Measurements from ENCODE around the gene C17orf50.

C17orf50 gene

GRCh38 chr17:35778641-35779196 is 18.0 kb downstream of the C17orf50 start:
- Histone ChIP-seq H3K9me3 (ENCODE audit: control insufficient read depth, low read length) (no peaks in the 10 kb centered on the region), H3K4me1 (ENCODE audit: control insufficient read depth, insufficient read depth, low read length, poor library complexity, severe bottlenecking) (no peaks in the 10 kb centered on the region), H3K36me3 (ENCODE audit: control insufficient read depth, insufficient read depth, low read length) (no peaks in the 10 kb centered on the region), H3K27me3 (replicated peaks; ENCODE audit: control insufficient read depth, insufficient read depth, low read length, poor library complexity, severe bottlenecking) (no peaks in the 10 kb centered on the region), H3K27ac (ENCODE audit: insufficient read depth, low read length, poor library complexity, severe bottlenecking) (no peak overlapping the region), H3K4me3 (ENCODE audit: insufficient read depth, low read depth, low read length, poor library complexity, severe bottlenecking) (no peak overlapping the region)
- no peak for DNase-seq

GRCh38 chr17:35780950-35781349 is 20.3 kb downstream of the C17orf50 start:
- H3K4me1 ChIP-seq (ENCODE audit: control insufficient read depth, insufficient read depth, low read length, poor library complexity, severe bottlenecking), result no peaks in the 10 kb centered on the region
- H3K27ac ChIP-seq (ENCODE audit: insufficient read depth, low read length, poor library complexity, severe bottlenecking), result no peak overlapping the region
- no peaks in the 10 kb centered on the region for H3K9me3 ChIP-seq (ENCODE audit: control insufficient read depth, low read length)
- no peak overlapping the region for H3K4me3 ChIP-seq (ENCODE audit: insufficient read depth, low read depth, low read length, poor library complexity, severe bottlenecking)
- H3K27me3 ChIP-seq (replicated peaks; ENCODE audit: control insufficient read depth, insufficient read depth, low read length, poor library complexity, severe bottlenecking), result no peaks in the 10 kb centered on the region
- no peak for DNase-seq
- no peaks in the 10 kb centered on the region for H3K36me3 ChIP-seq (ENCODE audit: control insufficient read depth, insufficient read depth, low read length)

GRCh38 chr17:35784895-35785294 is 24.2 kb downstream of the C17orf50 start:
- no peaks in the 10 kb centered on the region for H3K36me3 ChIP-seq (ENCODE audit: control insufficient read depth, insufficient read depth, low read length)
- H3K27me3 ChIP-seq (replicated peaks; ENCODE audit: control insufficient read depth, insufficient read depth, low read length, poor library complexity, severe bottlenecking), result no peaks in the 10 kb centered on the region
- no peak for DNase-seq
- no peaks in the 10 kb centered on the region for H3K9me3 ChIP-seq (ENCODE audit: control insufficient read depth, low read length)
- no peak overlapping the region for H3K27ac ChIP-seq (ENCODE audit: insufficient read depth, low read length, poor library complexity, severe bottlenecking)
- no peak overlapping the region for H3K4me3 ChIP-seq (ENCODE audit: insufficient read depth, low read depth, low read length, poor library complexity, severe bottlenecking)
- no peaks in the 10 kb centered on the region for H3K4me1 ChIP-seq (ENCODE audit: control insufficient read depth, insufficient read depth, low read length, poor library complexity, severe bottlenecking)

GRCh38 chr17:35786941-35787432 is 26.3 kb downstream of the C17orf50 start:
- Histone ChIP-seq H3K27me3 (replicated peaks; ENCODE audit: control insufficient read depth, insufficient read depth, low read length, poor library complexity, severe bottlenecking) (no peaks in the 10 kb centered on the region), H3K9me3 (ENCODE audit: control insufficient read depth, low read length) (no peaks in the 10 kb centered on the region), H3K4me3 (ENCODE audit: insufficient read depth, low read depth, low read length, poor library complexity, severe bottlenecking) (no peak overlapping the region), H3K27ac (ENCODE audit: insufficient read depth, low read length, poor library complexity, severe bottlenecking) (no peak overlapping the region), H3K36me3 (ENCODE audit: control insufficient read depth, insufficient read depth, low read length) (no peaks in the 10 kb centered on the region), H3K4me1 (ENCODE audit: control insufficient read depth, insufficient read depth, low read length, poor library complexity, severe bottlenecking) (no peaks in the 10 kb centered on the region)
- no peak for DNase-seq

GRCh38 chr17:35788477-35789368 is 28.0 kb downstream of the C17orf50 start:
- no peaks in the 10 kb centered on the region for H3K27me3 ChIP-seq (replicated peaks; ENCODE audit: control insufficient read depth, insufficient read depth, low read length, poor library complexity, severe bottlenecking)
- no peak for DNase-seq
- no peaks in the 10 kb centered on the region for H3K9me3 ChIP-seq (ENCODE audit: control insufficient read depth, low read length)
- H3K4me1 ChIP-seq (ENCODE audit: control insufficient read depth, insufficient read depth, low read length, poor library complexity, severe bottlenecking), result no peaks in the 10 kb centered on the region
- no peak overlapping the region for H3K27ac ChIP-seq (ENCODE audit: insufficient read depth, low read length, poor library complexity, severe bottlenecking)
- H3K4me3 ChIP-seq (ENCODE audit: insufficient read depth, low read depth, low read length, poor library complexity, severe bottlenecking), result no peak overlapping the region
- H3K36me3 ChIP-seq (ENCODE audit: control insufficient read depth, insufficient read depth, low read length), result no peaks in the 10 kb centered on the region

GRCh38 chr17:35790841-35791240 is 30.2 kb downstream of the C17orf50 start:
- H3K36me3 ChIP-seq (ENCODE audit: control insufficient read depth, insufficient read depth, low read length), result no peaks in the 10 kb centered on the region
- H3K4me1 ChIP-seq (ENCODE audit: control insufficient read depth, insufficient read depth, low read length, poor library complexity, severe bottlenecking), result peaks cover 9% of the 10 kb centered on the region
- no peak overlapping the region for H3K27ac ChIP-seq (ENCODE audit: insufficient read depth, low read length, poor library complexity, severe bottlenecking)
- H3K4me3 ChIP-seq (ENCODE audit: insufficient read depth, low read depth, low read length, poor library complexity, severe bottlenecking), result no peak overlapping the region
- no peaks in the 10 kb centered on the region for H3K9me3 ChIP-seq (ENCODE audit: control insufficient read depth, low read length)
- H3K27me3 ChIP-seq (replicated peaks; ENCODE audit: control insufficient read depth, insufficient read depth, low read length, poor library complexity, severe bottlenecking), result peaks cover 6% of the 10 kb centered on the region
- DNase-seq, result no peak

- Histone ChIP-seq H3K9me3 (ENCODE audit: control insufficient read depth, low read length) (no peaks in the 10 kb centered on the region), H3K4me1 (ENCODE audit: control insufficient read depth, insufficient read depth, low read length, poor library complexity, severe bottlenecking) (peaks cover 10% of the 10 kb centered on the region), H3K27me3 (replicated peaks; ENCODE audit: control insufficient read depth, insufficient read depth, low read length, poor library complexity, severe bottlenecking) (peaks cover 9% of the 10 kb centered on the region), H3K4me3 (ENCODE audit: insufficient read depth, low read depth, low read length, poor library complexity, severe bottlenecking) (no peak overlapping the region), H3K27ac (ENCODE audit: insufficient read depth, low read length, poor library complexity, severe bottlenecking) (no peak overlapping the region), H3K36me3 (ENCODE audit: control insufficient read depth, insufficient read depth, low read length) (no peaks in the 10 kb centered on the region)
- no peak for DNase-seq
Measured at GRCh38 chr17:35791681-35792350, 31.1 kb downstream of the C17orf50 start.

GRCh38 chr17:35793257-35793656 is 32.6 kb downstream of the C17orf50 start:
- H3K27me3 ChIP-seq (replicated peaks; ENCODE audit: control insufficient read depth, insufficient read depth, low read length, poor library complexity, severe bottlenecking), result peaks cover 9% of the 10 kb centered on the region
- no peak for DNase-seq
- peaks cover 10% of the 10 kb centered on the region for H3K4me1 ChIP-seq (ENCODE audit: control insufficient read depth, insufficient read depth, low read length, poor library complexity, severe bottlenecking)
- no peak overlapping the region for H3K4me3 ChIP-seq (ENCODE audit: insufficient read depth, low read depth, low read length, poor library complexity, severe bottlenecking)
- H3K27ac ChIP-seq (ENCODE audit: insufficient read depth, low read length, poor library complexity, severe bottlenecking), result no peak overlapping the region
- no peaks in the 10 kb centered on the region for H3K9me3 ChIP-seq (ENCODE audit: control insufficient read depth, low read length)
- no peaks in the 10 kb centered on the region for H3K36me3 ChIP-seq (ENCODE audit: control insufficient read depth, insufficient read depth, low read length)

GRCh38 chr17:35795007-35795870 is 34.6 kb downstream of the C17orf50 start, which contains the start of gene MMP28:
MMP28 (minus strand) TSS chr17:35795641; CDS start chr17:35795377, 264 bp downstream.
- DNase-seq, result no peak
- Histone ChIP-seq H3K27me3 (replicated peaks; ENCODE audit: control insufficient read depth, insufficient read depth, low read length, poor library complexity, severe bottlenecking) (peaks cover 9% of the 10 kb centered on the region), H3K4me1 (ENCODE audit: control insufficient read depth, insufficient read depth, low read length, poor library complexity, severe bottlenecking) (peaks cover 10% of the 10 kb centered on the region), H3K27ac (ENCODE audit: insufficient read depth, low read length, poor library complexity, severe bottlenecking) (no peak within 1 kb of the TSS), H3K4me3 (ENCODE audit: insufficient read depth, low read depth, low read length, poor library complexity, severe bottlenecking) (peak within 1 kb of the TSS; percentile 62), H3K36me3 (ENCODE audit: control insufficient read depth, insufficient read depth, low read length) (no peaks in the 10 kb centered on the region), H3K9me3 (ENCODE audit: control insufficient read depth, low read length) (no peaks in the 10 kb centered on the region)

All from effector memory CD4-positive, alpha-beta T cell (primary cell).